ENCODE data around the gene IGIP. TPM values are rescaled to one million over a fixed set of nuclear protein-coding genes. Genes with fewer than 3 reads are reported as not detected.

Gene IGIP
- total RNA-seq, 1 experiment from 2014 or later = 1.7 TPM

GRCh38 chr5:140111859-140112551 lies 13.7 kb upstream of the IGIP start:
- ChIA-PET CTCF (interaction anchor here (0.8 to 4.5 kb wide), 6 partner anchors 33 to 337 kb away, joined by 3 to 58 read pairs (median 8); partner anchors contain the start of gene NRG2), POLR2A (interaction anchor here (0.6 kb wide), 1 partner anchor 37 kb away, joined by 3 read pairs; no protein-coding TSS in a partner anchor)
- peaks cover 82% of the 10 kb centered on the region for H3K27me3 Mint-ChIP-seq (ENCODE audit: low read depth)
- peaks cover 57% of the 10 kb centered on the region for H3K4me1 Mint-ChIP-seq
- no peaks in the 10 kb centered on the region for H3K9me3 Mint-ChIP-seq
- H3K27ac Mint-ChIP-seq = no peak overlapping the region
- TF ChIP-seq ERG (CRISPR knock-in tag; IDR thresholded peaks at IDR 0.05) (no peak), NR1H2 (CRISPR knock-in tag; IDR thresholded peaks at IDR 0.05) (no peak), SMAD3 (CRISPR knock-in tag; IDR thresholded peaks at IDR 0.05; ENCODE audit: borderline replicate concordance) (no peak), ESRRA (CRISPR knock-in tag; IDR thresholded peaks at IDR 0.05; ENCODE audit: borderline replicate concordance) (no peak), RORB (CRISPR knock-in tag; IDR thresholded peaks at IDR 0.05) (no peak), ZNF532 (CRISPR knock-in tag; IDR thresholded peaks at IDR 0.05; ENCODE audit: borderline replicate concordance) (no peak)
- TF ChIP-seq, protein P1, sequence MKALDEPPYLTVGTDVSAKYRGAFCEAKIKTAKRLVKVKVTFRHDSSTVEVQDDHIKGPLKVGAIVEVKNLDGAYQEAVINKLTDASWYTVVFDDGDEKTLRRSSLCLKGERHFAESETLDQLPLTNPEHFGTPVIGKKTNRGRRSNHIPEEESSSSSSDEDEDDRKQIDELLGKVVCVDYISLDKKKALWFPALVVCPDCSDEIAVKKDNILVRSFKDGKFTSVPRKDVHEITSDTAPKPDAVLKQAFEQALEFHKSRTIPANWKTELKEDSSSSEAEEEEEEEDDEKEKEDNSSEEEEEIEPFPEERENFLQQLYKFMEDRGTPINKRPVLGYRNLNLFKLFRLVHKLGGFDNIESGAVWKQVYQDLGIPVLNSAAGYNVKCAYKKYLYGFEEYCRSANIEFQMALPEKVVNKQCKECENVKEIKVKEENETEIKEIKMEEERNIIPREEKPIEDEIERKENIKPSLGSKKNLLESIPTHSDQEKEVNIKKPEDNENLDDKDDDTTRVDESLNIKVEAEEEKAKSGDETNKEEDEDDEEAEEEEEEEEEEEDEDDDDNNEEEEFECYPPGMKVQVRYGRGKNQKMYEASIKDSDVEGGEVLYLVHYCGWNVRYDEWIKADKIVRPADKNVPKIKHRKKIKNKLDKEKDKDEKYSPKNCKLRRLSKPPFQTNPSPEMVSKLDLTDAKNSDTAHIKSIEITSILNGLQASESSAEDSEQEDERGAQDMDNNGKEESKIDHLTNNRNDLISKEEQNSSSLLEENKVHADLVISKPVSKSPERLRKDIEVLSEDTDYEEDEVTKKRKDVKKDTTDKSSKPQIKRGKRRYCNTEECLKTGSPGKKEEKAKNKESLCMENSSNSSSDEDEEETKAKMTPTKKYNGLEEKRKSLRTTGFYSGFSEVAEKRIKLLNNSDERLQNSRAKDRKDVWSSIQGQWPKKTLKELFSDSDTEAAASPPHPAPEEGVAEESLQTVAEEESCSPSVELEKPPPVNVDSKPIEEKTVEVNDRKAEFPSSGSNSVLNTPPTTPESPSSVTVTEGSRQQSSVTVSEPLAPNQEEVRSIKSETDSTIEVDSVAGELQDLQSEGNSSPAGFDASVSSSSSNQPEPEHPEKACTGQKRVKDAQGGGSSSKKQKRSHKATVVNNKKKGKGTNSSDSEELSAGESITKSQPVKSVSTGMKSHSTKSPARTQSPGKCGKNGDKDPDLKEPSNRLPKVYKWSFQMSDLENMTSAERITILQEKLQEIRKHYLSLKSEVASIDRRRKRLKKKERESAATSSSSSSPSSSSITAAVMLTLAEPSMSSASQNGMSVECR (CRISPR knock-in tag; IDR thresholded peaks at IDR 0.05; ENCODE audit: borderline replicate concordance) = no peak
- no peak for ATAC-seq
- no peak for DNase-seq (ENCODE audit: low spot score)
- H3K36me3 Mint-ChIP-seq = no peaks in the 10 kb centered on the region
- peak overlapping the region; percentile 82 for H3K4me3 Mint-ChIP-seq

- H3K27me3 Mint-ChIP-seq (ENCODE audit: low read depth) = peaks cover 85% of the 10 kb centered on the region
- peaks cover 62% of the 10 kb centered on the region for H3K4me1 Mint-ChIP-seq
- no peak for DNase-seq (ENCODE audit: low spot score)
- POLR2A ChIA-PET = interaction anchor here (0.6 kb wide), 1 partner anchor 36 kb away, joined by 3 read pairs; no protein-coding TSS in a partner anchor
- CTCF ChIA-PET = interaction anchor here (1.2 to 4.5 kb wide), 6 partner anchors 32 to 337 kb away, joined by 3 to 58 read pairs (median 8); partner anchors contain the start of gene NRG2
- H3K36me3 Mint-ChIP-seq = no peaks in the 10 kb centered on the region
- H3K9me3 Mint-ChIP-seq = no peaks in the 10 kb centered on the region
- no peak overlapping the region for H3K27ac Mint-ChIP-seq
- H3K4me3 Mint-ChIP-seq = peak overlapping the region; percentile 82
- ATAC-seq = peak; percentile 2
- TF ChIP-seq AFF4 (CRISPR knock-in tag; IDR thresholded peaks at IDR 0.05; ENCODE audit: borderline replicate concordance) (no peak), ZNF425 (CRISPR knock-in tag; conservative IDR thresholded peaks at IDR 0.05) (no peak)
- TF ChIP-seq, protein P2, sequence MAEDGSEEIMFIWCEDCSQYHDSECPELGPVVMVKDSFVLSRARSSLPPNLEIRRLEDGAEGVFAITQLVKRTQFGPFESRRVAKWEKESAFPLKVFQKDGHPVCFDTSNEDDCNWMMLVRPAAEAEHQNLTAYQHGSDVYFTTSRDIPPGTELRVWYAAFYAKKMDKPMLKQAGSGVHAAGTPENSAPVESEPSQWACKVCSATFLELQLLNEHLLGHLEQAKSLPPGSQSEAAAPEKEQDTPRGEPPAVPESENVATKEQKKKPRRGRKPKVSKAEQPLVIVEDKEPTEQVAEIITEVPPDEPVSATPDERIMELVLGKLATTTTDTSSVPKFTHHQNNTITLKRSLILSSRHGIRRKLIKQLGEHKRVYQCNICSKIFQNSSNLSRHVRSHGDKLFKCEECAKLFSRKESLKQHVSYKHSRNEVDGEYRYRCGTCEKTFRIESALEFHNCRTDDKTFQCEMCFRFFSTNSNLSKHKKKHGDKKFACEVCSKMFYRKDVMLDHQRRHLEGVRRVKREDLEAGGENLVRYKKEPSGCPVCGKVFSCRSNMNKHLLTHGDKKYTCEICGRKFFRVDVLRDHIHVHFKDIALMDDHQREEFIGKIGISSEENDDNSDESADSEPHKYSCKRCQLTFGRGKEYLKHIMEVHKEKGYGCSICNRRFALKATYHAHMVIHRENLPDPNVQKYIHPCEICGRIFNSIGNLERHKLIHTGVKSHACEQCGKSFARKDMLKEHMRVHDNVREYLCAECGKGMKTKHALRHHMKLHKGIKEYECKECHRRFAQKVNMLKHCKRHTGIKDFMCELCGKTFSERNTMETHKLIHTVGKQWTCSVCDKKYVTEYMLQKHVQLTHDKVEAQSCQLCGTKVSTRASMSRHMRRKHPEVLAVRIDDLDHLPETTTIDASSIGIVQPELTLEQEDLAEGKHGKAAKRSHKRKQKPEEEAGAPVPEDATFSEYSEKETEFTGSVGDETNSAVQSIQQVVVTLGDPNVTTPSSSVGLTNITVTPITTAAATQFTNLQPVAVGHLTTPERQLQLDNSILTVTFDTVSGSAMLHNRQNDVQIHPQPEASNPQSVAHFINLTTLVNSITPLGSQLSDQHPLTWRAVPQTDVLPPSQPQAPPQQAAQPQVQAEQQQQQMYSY (CRISPR knock-in tag; IDR thresholded peaks at IDR 0.05) = no peak
- TF ChIP-seq, protein P3, sequence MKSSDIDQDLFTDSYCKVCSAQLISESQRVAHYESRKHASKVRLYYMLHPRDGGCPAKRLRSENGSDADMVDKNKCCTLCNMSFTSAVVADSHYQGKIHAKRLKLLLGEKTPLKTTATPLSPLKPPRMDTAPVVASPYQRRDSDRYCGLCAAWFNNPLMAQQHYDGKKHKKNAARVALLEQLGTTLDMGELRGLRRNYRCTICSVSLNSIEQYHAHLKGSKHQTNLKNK (CRISPR knock-in tag; IDR thresholded peaks at IDR 0.05) = no peak
Measured at GRCh38 chr5:140112685-140113179, 13.0 kb upstream of the IGIP start.

All from WTC11 (cell line).